Trophoblast cell (in vitro differentiated cells and primary cell): ENCODE results near the gene MYOD1.

ENCODE experiments used
- DNase-seq, 2 donors: peaks; one replicate each; pipeline ENCODE4 v3.0.0-alpha.2; 2016
- H2AFZ ChIP-seq: 2 replicates; pipeline ENCODE4 v1.6.1; 2013; ENCODE audit warnings: low read length, moderate library complexity, mild to moderate bottlenecking; ENCODE audit not compliant: insufficient read depth, poor library complexity
- H2AK5ac ChIP-seq: 2 replicates; pipeline ENCODE4 v1.6.1; 2013; ENCODE audit warnings: mild to moderate bottlenecking, low read length
- H2BK120ac ChIP-seq: 2 replicates; pipeline ENCODE4 v1.6.1; 2013; ENCODE audit warnings: low read length, mild to moderate bottlenecking, moderate library complexity; ENCODE audit not compliant: insufficient read depth, poor library complexity
- H2BK12ac ChIP-seq: 2 replicates; pipeline ENCODE4 v1.6.1; 2013; ENCODE audit warnings: mild to moderate bottlenecking, low read length, moderate library complexity
- H2BK5ac ChIP-seq: 2 replicates; pipeline ENCODE4 v1.6.1; 2013; ENCODE audit warnings: low read length, low read depth, moderate library complexity, mild to moderate bottlenecking; ENCODE audit not compliant: poor library complexity
- H3K14ac ChIP-seq: 2 replicates; pipeline ENCODE4 v1.6.1; 2013; ENCODE audit warnings: mild to moderate bottlenecking, low read length
- H3K18ac ChIP-seq: 2 replicates; pipeline ENCODE4 v1.6.1; 2013; ENCODE audit warnings: mild to moderate bottlenecking, low read length
- H3K23ac ChIP-seq: 2 replicates; pipeline ENCODE4 v1.6.1; 2013; ENCODE audit warnings: low read length
- H3K27ac ChIP-seq: 2 replicates; pipeline ENCODE4 v1.5.1; 2013; ENCODE audit warnings: low read depth, mild to moderate bottlenecking, inconsistent platforms, low read length, moderate library complexity
- H3K27me3 ChIP-seq: 2 replicates; pipeline ENCODE4 v1.6.1; 2013; ENCODE audit warnings: inconsistent platforms, mild to moderate bottlenecking, low read length, moderate library complexity; ENCODE audit not compliant: insufficient read depth
- H3K36me3 ChIP-seq, 2 experiments: 1 replicate in 1 of 2; 2 replicates in 1 of 2; pipeline ENCODE4 v1.6.1; 2013; ENCODE audit warnings: low read length in 2 of 2, mild to moderate bottlenecking in 2 of 2, moderate library complexity in 1 of 2; ENCODE audit not compliant: insufficient read depth in 2 of 2, control insufficient read depth in 1 of 2
- H3K4ac ChIP-seq: 2 replicates; pipeline ENCODE4 v1.6.1; 2013; ENCODE audit warnings: low read depth, mild to moderate bottlenecking, low read length, moderate library complexity
- H3K4me1 ChIP-seq, 2 experiments: 1 replicate in 1 of 2; 2 replicates in 1 of 2; pipeline ENCODE4 v1.6.1; 2013; ENCODE audit warnings: low read length in 2 of 2, mild to moderate bottlenecking in 2 of 2, moderate library complexity in 1 of 2; ENCODE audit not compliant: insufficient read depth in 2 of 2, control insufficient read depth in 1 of 2
- H3K4me2 ChIP-seq: 2 replicates; pipeline ENCODE4 v1.6.1; 2013; ENCODE audit warnings: inconsistent platforms, mild to moderate bottlenecking, low read length, moderate library complexity
- H3K4me3 ChIP-seq: 2 replicates; pipeline ENCODE4 v1.5.1; 2013; ENCODE audit warnings: mild to moderate bottlenecking, low read depth, low read length, inconsistent platforms
- H3K79me1 ChIP-seq: one replicate; pipeline ENCODE4 v1.6.1; 2013; ENCODE audit warnings: low read length
- H3K79me2 ChIP-seq: 2 replicates; pipeline ENCODE4 v1.6.1; 2013; ENCODE audit warnings: low read length, mild to moderate bottlenecking; ENCODE audit not compliant: control insufficient read depth, insufficient read depth, poor library complexity
- H3K9ac ChIP-seq: 2 replicates; pipeline ENCODE4 v1.6.1; 2013; ENCODE audit warnings: mild to moderate bottlenecking, low read length
- H3K9me3 ChIP-seq: 2 replicates; pipeline ENCODE4 v1.6.1; 2013; ENCODE audit warnings: low read depth, mild to moderate bottlenecking, control low read depth, inconsistent platforms, low read length; ENCODE audit not compliant: insufficient read depth
- H4K12ac ChIP-seq: 2 replicates; pipeline ENCODE4 v1.6.1; 2013; ENCODE audit warnings: low read depth, mild to moderate bottlenecking, low read length, moderate library complexity
- H4K8ac ChIP-seq: 2 replicates; pipeline ENCODE4 v1.6.1; 2013; ENCODE audit warnings: low read depth, mild to moderate bottlenecking, low read length, moderate library complexity
- H4K91ac ChIP-seq: one replicate; pipeline ENCODE4 v1.6.1; 2013; ENCODE audit warnings: low read depth, mild to moderate bottlenecking, low read length, moderate library complexity
- WGBS: extraction: QIAGEN DNeasy Blood & Tissue Kit; methylation state at CpG from one replicate; pipeline ENCODE4 v1.1.7; 2013; ENCODE audit warnings: missing lambda C conversion rate; ENCODE audit not compliant: insufficient read length, insufficient coverage; ENCODE audit errors: extremely low coverage; 5-methylcytosine and 5-hydroxymethylcytosine counted together

The MYOD1 gene

GRCh38 chr11:17763244-17763643, 43.9 kb downstream of the MYOD1 start:
- no peaks in the 10 kb centered on the region for H3K27me3 ChIP-seq
- H4K12ac ChIP-seq: no peak overlapping the region
- WGBS: no CpG with 5 or more reads among the region's 7 CpGs
- H2AK5ac ChIP-seq: no peak overlapping the region
- no peaks in the 10 kb centered on the region for H3K79me2 ChIP-seq
- H2BK5ac ChIP-seq: no peak overlapping the region
- H2BK12ac ChIP-seq: no peak overlapping the region
- DNase-seq: no peak
- no peak overlapping the region for H4K8ac ChIP-seq
- H3K79me1 ChIP-seq: no peaks in the 10 kb centered on the region
- H3K4me1 ChIP-seq: no peaks in the 10 kb centered on the region
- no peak overlapping the region for H2BK120ac ChIP-seq
- no peak overlapping the region for H3K4me2 ChIP-seq
- no peak overlapping the region for H3K4ac ChIP-seq
- H3K27ac ChIP-seq: no peak overlapping the region
- no peaks in the 10 kb centered on the region for H3K36me3 ChIP-seq
- H3K4me3 ChIP-seq: no peak overlapping the region
- H4K91ac ChIP-seq: no peak overlapping the region
- H3K14ac ChIP-seq: no peak overlapping the region
- H3K9me3 ChIP-seq: no peaks in the 10 kb centered on the region
- H3K23ac ChIP-seq: no peak overlapping the region
- H2AFZ ChIP-seq: no peak overlapping the region
- H3K18ac ChIP-seq: no peak overlapping the region
- no peak overlapping the region for H3K9ac ChIP-seq

DNA sequence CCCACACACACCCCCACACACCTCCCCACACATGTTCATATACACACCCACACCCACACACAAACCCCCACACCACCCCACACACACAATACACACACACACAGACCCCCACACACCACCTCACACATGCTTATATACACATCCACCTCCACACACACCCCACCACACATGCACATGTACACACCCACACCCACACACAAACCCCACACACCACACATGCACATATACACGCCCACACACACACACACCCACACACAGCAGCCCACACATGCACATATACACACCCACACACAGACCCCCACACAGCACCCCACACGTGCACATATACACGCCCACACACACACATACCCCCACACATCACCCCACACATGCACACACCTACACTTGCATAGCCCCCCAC, 44.3 kb downstream of the MYOD1 start:
- Histone ChIP-seq H3K9ac (no peak overlapping the region), H4K91ac (no peak overlapping the region), H2BK5ac (no peak overlapping the region), H3K9me3 (no peaks in the 10 kb centered on the region), H2BK120ac (no peak overlapping the region), H3K4me1 (no peaks in the 10 kb centered on the region), H2AFZ (no peak overlapping the region), H3K79me1 (no peaks in the 10 kb centered on the region), H3K4ac (no peak overlapping the region), H4K8ac (no peak overlapping the region), H3K27me3 (no peaks in the 10 kb centered on the region), H3K4me2 (no peak overlapping the region), H3K36me3 (no peaks in the 10 kb centered on the region), H4K12ac (no peak overlapping the region), H3K79me2 (no peaks in the 10 kb centered on the region), H2AK5ac (no peak overlapping the region), H3K27ac (no peak overlapping the region), H3K23ac (no peak overlapping the region), H3K18ac (no peak overlapping the region), H3K14ac (no peak overlapping the region), H2BK12ac (no peak overlapping the region), H3K4me3 (peak overlapping the region; percentile 8)
- no CpG with 5 or more reads among the region's 3 CpGs for WGBS
- no peak for DNase-seq

GRCh38 chr11:17764446-17765218, 45.3 kb downstream of the MYOD1 start:
- Histone ChIP-seq H3K4ac (no peak overlapping the region), H3K4me1 (no peaks in the 10 kb centered on the region), H3K14ac (no peak overlapping the region), H4K8ac (no peak overlapping the region), H2BK5ac (no peak overlapping the region), H3K18ac (no peak overlapping the region), H4K12ac (no peak overlapping the region), H4K91ac (no peak overlapping the region), H3K23ac (no peak overlapping the region), H3K4me2 (no peak overlapping the region), H3K36me3 (no peaks in the 10 kb centered on the region), H3K79me1 (no peaks in the 10 kb centered on the region), H2BK12ac (no peak overlapping the region), H2BK120ac (no peak overlapping the region), H3K27ac (no peak overlapping the region), H2AK5ac (no peak overlapping the region), H3K27me3 (no peaks in the 10 kb centered on the region), H3K9me3 (no peaks in the 10 kb centered on the region), H3K9ac (no peak overlapping the region), H2AFZ (no peak overlapping the region), H3K79me2 (no peaks in the 10 kb centered on the region), H3K4me3 (no peak overlapping the region)
- DNase-seq: no peak
- no CpG with 5 or more reads among the region's 19 CpGs for WGBS

GRCh38 chr11:17765356-17766072, 46.1 kb downstream of the MYOD1 start:
- Histone ChIP-seq H3K79me2 (no peaks in the 10 kb centered on the region), H4K12ac (no peak overlapping the region)

More at GRCh38 chr11:17765356-17766072, 46.1 kb downstream of the MYOD1 start:
- H3K14ac ChIP-seq: no peak overlapping the region
- H3K4me1 ChIP-seq: no peaks in the 10 kb centered on the region
- no peak overlapping the region for H2BK5ac ChIP-seq
- H3K27me3 ChIP-seq: no peaks in the 10 kb centered on the region
- no peak overlapping the region for H2AFZ ChIP-seq
- no CpG with 5 or more reads among the region's 13 CpGs for WGBS
- H3K9me3 ChIP-seq: no peaks in the 10 kb centered on the region
- no peak overlapping the region for H3K18ac ChIP-seq
- no peak overlapping the region for H3K4ac ChIP-seq
- no peak overlapping the region for H2BK12ac ChIP-seq
- no peak overlapping the region for H2AK5ac ChIP-seq
- no peak overlapping the region for H4K91ac ChIP-seq
- H3K9ac ChIP-seq: no peak overlapping the region
- DNase-seq: no peak
- H3K79me1 ChIP-seq: no peaks in the 10 kb centered on the region
- no peak overlapping the region for H2BK120ac ChIP-seq
- H3K36me3 ChIP-seq: no peaks in the 10 kb centered on the region
- H3K4me3 ChIP-seq: no peak overlapping the region
- no peak overlapping the region for H3K23ac ChIP-seq
- H3K4me2 ChIP-seq: no peak overlapping the region
- H3K27ac ChIP-seq: no peak overlapping the region
- no peak overlapping the region for H4K8ac ChIP-seq
